SK-N-MC (cell line): ENCODE data around the gene SV2A.

ENCODE experiments used
- EZH2 ChIP-seq: fragments of 200-600 bp; sonication (generic); IDR thresholded peaks from one replicate; pipeline ENCODE4 v1.6.1; 2017; ENCODE audit warnings: antibody characterized with exemption
- POLR2AphosphoS5 ChIP-seq: IDR thresholded peaks from 2 replicates; pipeline ENCODE4 v1.6.1; 2012; ENCODE audit warnings: mild to moderate bottlenecking, low read depth, low read length, borderline replicate concordance

GRCh38 chr1:149917571-149918144 is at the start of gene SV2A:
- no peak for TF ChIP-seq POLR2AphosphoS5
- no peak for TF ChIP-seq EZH2
